NCI-H146 (cell line): ENCODE data around the gene ZNF500.

Experiments
- DNase-seq: peaks from one replicate; lab custom pipeline; 2025; lab: John Stamatoyannopoulos, UW

Gene ZNF500

GRCh38 chr16:4766875-4767628 is at the start of gene ZNF500:
Gene ZNF500, minus strand, starts transcription at chr16:4767162. Its CDS starts 1,184 bp downstream, at chr16:4765978.
- peak; percentile 98 for DNase-seq

GRCh38 chr16:4814542-4815173 is 47.7 kb upstream of the ZNF500 start:
- DNase-seq = no peak

- DNase-seq = no peak
Observed at GRCh38 chr16:4814046-4814445, 47.1 kb upstream of the ZNF500 start.

- no peak for DNase-seq
Observed at GRCh38 chr16:4813251-4814003, 46.5 kb upstream of the ZNF500 start.

GRCh38 chr16:4811773-4812172 is 44.8 kb upstream of the ZNF500 start:
- no peak for DNase-seq

GRCh38 chr16:4811242-4811641 is 44.3 kb upstream of the ZNF500 start:
- no peak for DNase-seq

- DNase-seq = no peak
Observed at GRCh38 chr16:4806280-4806679, 39.3 kb upstream of the ZNF500 start.

- no peak for DNase-seq
Observed at GRCh38 chr16:4805231-4805630, 38.3 kb upstream of the ZNF500 start.

GRCh38 chr16:4803898-4804762 is 37.2 kb upstream of the ZNF500 start:
- no peak for DNase-seq

- no peak for DNase-seq
Observed at GRCh38 chr16:4803401-4803844, 36.5 kb upstream of the ZNF500 start.

- DNase-seq = peak; percentile 97
Observed at GRCh38 chr16:4802659-4803287, 35.8 kb upstream of the ZNF500 start.

GRCh38 chr16:4801962-4802658 is 35.1 kb upstream of the ZNF500 start, which contains the start of gene ROGDI:
Gene ROGDI, minus strand, starts transcription at chr16:4802633. Its CDS starts 62 bp downstream, at chr16:4802571.
- DNase-seq = peak; percentile 96

GRCh38 chr16:4801051-4801961 is 34.3 kb upstream of the ZNF500 start:
- DNase-seq = no peak

GRCh38 chr16:4800290-4801041 is 33.5 kb upstream of the ZNF500 start:
- DNase-seq = no peak

GRCh38 chr16:4799171-4799855 is 32.4 kb upstream of the ZNF500 start:
- no peak for DNase-seq

- no peak for DNase-seq
Observed at GRCh38 chr16:4798456-4798855, 31.5 kb upstream of the ZNF500 start.

- no peak for DNase-seq
Observed at GRCh38 chr16:4797805-4798252, 30.9 kb upstream of the ZNF500 start.
